ENCODE measurements around the gene MICAL3.

MICAL3 gene

GRCh38 chr22:17910561-17911311 lies 113.6 kb downstream of the MICAL3 start:
- no peak for DNase-seq

- DNase-seq = no peak
Observed at GRCh38 chr22:17907748-17908051, 116.7 kb downstream of the MICAL3 start.

- DNase-seq = no peak
Observed at GRCh38 chr22:17906978-17907747, 117.2 kb downstream of the MICAL3 start.

- no peak for DNase-seq
Observed at GRCh38 chr22:17905445-17905844, 118.9 kb downstream of the MICAL3 start.

GRCh38 chr22:17903564-17904295 lies 120.6 kb downstream of the MICAL3 start:
- DNase-seq = no peak

GRCh38 chr22:17902960-17903359 lies 121.4 kb downstream of the MICAL3 start:
- no peak for DNase-seq

GRCh38 chr22:17898375-17898774 lies 126.0 kb downstream of the MICAL3 start:
- no peak for DNase-seq

GRCh38 chr22:17897858-17898257 lies 126.5 kb downstream of the MICAL3 start:
- DNase-seq = no peak

GRCh38 chr22:17897426-17897825 lies 126.9 kb downstream of the MICAL3 start:
- no peak for DNase-seq

GRCh38 chr22:17896586-17896985 lies 127.8 kb downstream of the MICAL3 start:
- peak in 1 of 2 experiments; percentile 12 for DNase-seq

- no peak for DNase-seq
Observed at GRCh38 chr22:17893900-17894535, 130.3 kb downstream of the MICAL3 start.

- no peak for DNase-seq
Observed at GRCh38 chr22:17892376-17892775, 132.0 kb downstream of the MICAL3 start.

- DNase-seq = peak in 1 of 2 experiments; percentile 4
Observed at GRCh38 chr22:17891481-17892167, 132.7 kb downstream of the MICAL3 start.

- DNase-seq = no peak
Observed at GRCh38 chr22:17890892-17891291, 133.5 kb downstream of the MICAL3 start.

GRCh38 chr22:17890245-17890671 lies 134.1 kb downstream of the MICAL3 start:
- no peak for DNase-seq

GRCh38 chr22:17888855-17889254 lies 135.5 kb downstream of the MICAL3 start:
- DNase-seq = no peak

GRCh38 chr22:17888439-17888838 lies 135.9 kb downstream of the MICAL3 start:
- no peak for DNase-seq

- no peak for DNase-seq
Observed at GRCh38 chr22:17884893-17885292, 139.5 kb downstream of the MICAL3 start.

- no peak for DNase-seq
Observed at GRCh38 chr22:17884084-17884483, 140.3 kb downstream of the MICAL3 start.

- no peak for DNase-seq
Observed at GRCh38 chr22:17883356-17883755, 141.0 kb downstream of the MICAL3 start.

- no peak for DNase-seq
Observed at GRCh38 chr22:17882727-17883126, 141.6 kb downstream of the MICAL3 start.

GRCh38 chr22:17882162-17882561 lies 142.2 kb downstream of the MICAL3 start:
- DNase-seq = no peak

GRCh38 chr22:17881366-17881765 lies 143.0 kb downstream of the MICAL3 start:
- no peak for DNase-seq
